ENCODE data around the gene GPC5. TPM values are rescaled to one million over a fixed set of nuclear protein-coding genes. Genes with fewer than 3 reads are reported as not detected.

Gene GPC5
- total RNA-seq, 1 experiment from 2014 or later, result not detected

DNA sequence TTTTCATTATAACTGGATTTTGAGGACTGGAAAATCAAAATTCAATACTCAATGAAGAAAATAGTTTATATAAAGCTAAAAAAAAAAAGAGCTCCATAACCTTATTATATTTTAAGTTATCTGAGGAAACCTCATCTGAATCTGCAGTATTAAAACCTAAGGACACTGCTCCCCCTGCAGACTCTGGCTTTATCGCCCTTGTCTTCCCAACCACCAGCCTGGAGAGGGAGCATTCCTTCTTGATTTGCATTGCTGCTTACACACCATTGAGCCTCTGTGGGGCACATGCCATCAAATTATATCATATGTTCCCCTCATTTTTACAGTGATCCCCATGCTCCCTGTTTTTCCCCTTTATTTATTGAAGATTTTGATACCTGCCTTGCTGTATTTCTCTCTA is 956.8 kb downstream of the GPC5 start:
- no TSS peak for BruUV-seq (replicated peaks)
- H3K4me1 Mint-ChIP-seq (ENCODE audit: low read depth, unreplicated experiment), result no peaks in the 10 kb centered on the region
- H3K27me3 Mint-ChIP-seq (ENCODE audit: unreplicated experiment), result no peaks in the 10 kb centered on the region
- H3K4me3 Mint-ChIP-seq (ENCODE audit: low read depth, unreplicated experiment), result no peak overlapping the region
- TF ChIP-seq, protein P1, sequence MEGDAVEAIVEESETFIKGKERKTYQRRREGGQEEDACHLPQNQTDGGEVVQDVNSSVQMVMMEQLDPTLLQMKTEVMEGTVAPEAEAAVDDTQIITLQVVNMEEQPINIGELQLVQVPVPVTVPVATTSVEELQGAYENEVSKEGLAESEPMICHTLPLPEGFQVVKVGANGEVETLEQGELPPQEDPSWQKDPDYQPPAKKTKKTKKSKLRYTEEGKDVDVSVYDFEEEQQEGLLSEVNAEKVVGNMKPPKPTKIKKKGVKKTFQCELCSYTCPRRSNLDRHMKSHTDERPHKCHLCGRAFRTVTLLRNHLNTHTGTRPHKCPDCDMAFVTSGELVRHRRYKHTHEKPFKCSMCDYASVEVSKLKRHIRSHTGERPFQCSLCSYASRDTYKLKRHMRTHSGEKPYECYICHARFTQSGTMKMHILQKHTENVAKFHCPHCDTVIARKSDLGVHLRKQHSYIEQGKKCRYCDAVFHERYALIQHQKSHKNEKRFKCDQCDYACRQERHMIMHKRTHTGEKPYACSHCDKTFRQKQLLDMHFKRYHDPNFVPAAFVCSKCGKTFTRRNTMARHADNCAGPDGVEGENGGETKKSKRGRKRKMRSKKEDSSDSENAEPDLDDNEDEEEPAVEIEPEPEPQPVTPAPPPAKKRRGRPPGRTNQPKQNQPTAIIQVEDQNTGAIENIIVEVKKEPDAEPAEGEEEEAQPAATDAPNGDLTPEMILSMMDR (IDR thresholded peaks at IDR 0.05; ENCODE audit: unreplicated experiment), result no peak
- no peak for DNase-seq
- H3K27ac Mint-ChIP-seq (ENCODE audit: unreplicated experiment), result no peak overlapping the region
- CTCF ChIA-PET, result no interaction called here
- no peaks in the 10 kb centered on the region for H3K36me3 Mint-ChIP-seq (ENCODE audit: insufficient read depth, unreplicated experiment)
- H3K9me3 Mint-ChIP-seq (ENCODE audit: low read depth, unreplicated experiment), result peaks cover 11% of the 10 kb centered on the region
- intact Hi-C loops (cut with micrococcal nuclease; ENCODE audit: unreplicated experiment), result no loop called here

DNA sequence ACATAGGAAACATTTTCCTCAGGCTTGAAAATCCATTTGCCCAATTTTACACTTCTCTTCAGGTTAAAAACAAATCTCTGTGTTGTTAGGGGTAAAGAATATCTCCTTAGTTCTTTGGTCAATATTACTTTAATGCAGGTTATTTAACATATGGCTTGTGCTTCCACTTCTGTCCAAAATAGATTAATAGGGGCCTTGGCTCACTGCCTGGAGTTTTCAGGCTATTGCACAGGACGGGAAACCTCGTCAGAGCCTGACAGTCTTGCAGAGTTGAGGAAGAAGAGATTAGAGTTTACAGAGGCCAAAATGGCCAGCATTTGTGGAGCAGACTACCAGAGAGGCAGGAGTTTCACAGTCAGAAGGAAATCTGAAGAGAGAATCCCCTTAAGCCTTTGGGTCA is 964.3 kb downstream of the GPC5 start:
- CTCF ChIA-PET, result no interaction called here
- Mint-ChIP-seq H3K4me1 (ENCODE audit: low read depth, unreplicated experiment) (no peaks in the 10 kb centered on the region), H3K27ac (ENCODE audit: unreplicated experiment) (no peak overlapping the region), H3K27me3 (ENCODE audit: unreplicated experiment) (no peaks in the 10 kb centered on the region), H3K4me3 (ENCODE audit: low read depth, unreplicated experiment) (no peak overlapping the region), H3K36me3 (ENCODE audit: insufficient read depth, unreplicated experiment) (no peaks in the 10 kb centered on the region), H3K9me3 (ENCODE audit: low read depth, unreplicated experiment) (peaks cover 6% of the 10 kb centered on the region)
- DNase-seq, result no peak
- BruUV-seq (replicated peaks), result no TSS peak
- TF ChIP-seq, protein P1 (IDR thresholded peaks at IDR 0.05; ENCODE audit: unreplicated experiment), result no peak
- intact Hi-C loops (cut with micrococcal nuclease; ENCODE audit: unreplicated experiment), result no loop called here

DNA sequence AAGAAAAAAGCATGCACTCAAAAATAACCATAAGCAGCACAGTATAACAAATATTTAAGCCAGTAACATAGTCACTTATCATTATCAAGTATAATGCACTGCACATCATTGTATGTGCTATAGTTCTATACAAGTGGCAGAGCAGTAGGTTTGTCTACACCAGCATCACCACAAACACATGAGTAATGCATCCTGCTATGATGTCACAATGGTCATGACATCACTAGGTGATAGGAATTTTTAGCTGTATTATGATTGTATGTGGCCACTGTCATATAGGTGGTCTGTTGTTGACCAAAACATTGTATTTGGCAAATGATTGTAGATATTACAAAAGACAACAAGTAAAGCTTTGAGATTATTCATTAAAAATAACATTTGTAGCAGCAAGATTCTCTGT is 967.5 kb downstream of the GPC5 start:
- intact Hi-C loops (cut with micrococcal nuclease; ENCODE audit: unreplicated experiment), result no loop called here
- peaks cover 2% of the 10 kb centered on the region for H3K9me3 Mint-ChIP-seq (ENCODE audit: low read depth, unreplicated experiment)
- no peak for DNase-seq
- no peaks in the 10 kb centered on the region for H3K36me3 Mint-ChIP-seq (ENCODE audit: insufficient read depth, unreplicated experiment)
- H3K27me3 Mint-ChIP-seq (ENCODE audit: unreplicated experiment), result no peaks in the 10 kb centered on the region
- TF ChIP-seq, protein P1 (IDR thresholded peaks at IDR 0.05; ENCODE audit: unreplicated experiment), result no peak
- no peak overlapping the region for H3K27ac Mint-ChIP-seq (ENCODE audit: unreplicated experiment)
- no peaks in the 10 kb centered on the region for H3K4me1 Mint-ChIP-seq (ENCODE audit: low read depth, unreplicated experiment)
- CTCF ChIA-PET, result no interaction called here
- BruUV-seq (replicated peaks), result no TSS peak
- no peak overlapping the region for H3K4me3 Mint-ChIP-seq (ENCODE audit: low read depth, unreplicated experiment)

DNA sequence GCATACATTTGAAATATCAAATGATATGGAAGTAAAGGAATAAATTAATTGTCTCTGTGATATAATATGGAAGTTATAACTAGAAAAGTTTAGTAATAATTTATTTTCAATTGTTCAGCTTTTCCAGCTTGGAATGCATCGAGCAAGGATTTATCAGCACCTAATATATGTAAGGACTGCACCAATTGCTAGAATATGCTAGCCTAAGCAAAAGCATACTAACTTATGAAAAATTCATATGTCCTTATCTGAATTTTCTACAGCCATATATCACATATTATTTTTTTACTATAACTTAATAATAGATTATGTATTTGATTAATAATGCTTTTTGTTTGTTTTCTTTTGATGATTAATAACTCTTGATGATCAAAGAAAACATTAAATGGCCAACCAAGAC is 979.0 kb downstream of the GPC5 start:
- CTCF ChIA-PET, result no interaction called here
- TF ChIP-seq, protein P1 (IDR thresholded peaks at IDR 0.05; ENCODE audit: unreplicated experiment), result no peak
- Mint-ChIP-seq H3K4me1 (ENCODE audit: low read depth, unreplicated experiment) (no peaks in the 10 kb centered on the region), H3K36me3 (ENCODE audit: insufficient read depth, unreplicated experiment) (no peaks in the 10 kb centered on the region), H3K9me3 (ENCODE audit: low read depth, unreplicated experiment) (peaks cover 4% of the 10 kb centered on the region), H3K4me3 (ENCODE audit: low read depth, unreplicated experiment) (no peak overlapping the region), H3K27me3 (ENCODE audit: unreplicated experiment) (no peaks in the 10 kb centered on the region), H3K27ac (ENCODE audit: unreplicated experiment) (no peak overlapping the region)
- no peak for DNase-seq
- no TSS peak for BruUV-seq (replicated peaks)
- intact Hi-C loops (cut with micrococcal nuclease; ENCODE audit: unreplicated experiment), result no loop called here

DNA sequence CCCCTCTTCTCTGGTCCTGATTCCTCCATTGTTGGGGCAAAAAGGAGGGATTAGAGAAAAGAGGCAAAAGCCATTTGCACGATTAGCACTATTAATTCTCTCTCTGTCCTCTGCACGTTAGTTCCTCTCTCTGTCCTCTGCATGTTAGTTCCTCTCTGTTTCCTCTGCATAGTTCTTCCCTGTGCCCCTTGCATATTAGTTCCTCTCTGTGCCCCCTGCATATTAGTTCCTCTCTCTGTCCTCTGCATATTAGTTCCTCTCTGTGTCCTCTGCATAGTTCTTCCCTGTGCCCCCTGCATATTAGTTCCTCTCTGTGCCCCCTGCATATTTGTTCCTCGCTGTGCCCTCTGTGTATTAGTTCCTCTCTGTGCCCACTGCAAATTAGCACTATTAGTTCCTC is 981.0 kb downstream of the GPC5 start:
- intact Hi-C loops (cut with micrococcal nuclease; ENCODE audit: unreplicated experiment), result no loop called here
- H3K27ac Mint-ChIP-seq (ENCODE audit: unreplicated experiment), result no peak overlapping the region
- H3K4me3 Mint-ChIP-seq (ENCODE audit: low read depth, unreplicated experiment), result no peak overlapping the region
- no peak for DNase-seq
- H3K36me3 Mint-ChIP-seq (ENCODE audit: insufficient read depth, unreplicated experiment), result no peaks in the 10 kb centered on the region
- H3K27me3 Mint-ChIP-seq (ENCODE audit: unreplicated experiment), result no peaks in the 10 kb centered on the region
- peaks cover 4% of the 10 kb centered on the region for H3K9me3 Mint-ChIP-seq (ENCODE audit: low read depth, unreplicated experiment)
- no peaks in the 10 kb centered on the region for H3K4me1 Mint-ChIP-seq (ENCODE audit: low read depth, unreplicated experiment)
- TF ChIP-seq, protein P1 (IDR thresholded peaks at IDR 0.05; ENCODE audit: unreplicated experiment), result no peak
- no TSS peak for BruUV-seq (replicated peaks)
- CTCF ChIA-PET, result no interaction called here
